WTC11 (cell line): ENCODE data around the gene RTCB.

ENCODE experiments used
- CREB1 ChIP-seq: sonication (generic); formaldehyde crosslinking; IDR thresholded peaks from 2 replicates; pipeline ENCODE4 v1.8.0; 2023; ENCODE audit warnings: mild to moderate bottlenecking, missing genetic modification reagents
- NFYB ChIP-seq: sonication (generic); formaldehyde crosslinking; conservative IDR thresholded peaks from 2 replicates; pipeline ENCODE4 v1.8.0; 2022; ENCODE audit warnings: low read depth, missing genetic modification reagents
- SMAD4 ChIP-seq: sonication (generic); formaldehyde crosslinking; IDR thresholded peaks from 2 replicates; pipeline ENCODE4 v1.8.0; 2022; ENCODE audit warnings: mild to moderate bottlenecking, missing genetic modification reagents
- TF ChIP-seq, protein P1 (sequence below): fragments of 200-600 bp; IDR thresholded peaks from 2 replicates; pipeline ENCODE4 v1.8.0; 2022; ENCODE audit warnings: antibody characterized with exemption
- TF ChIP-seq, protein P2 (sequence below): sonication (generic); formaldehyde crosslinking; IDR thresholded peaks from 2 replicates; pipeline ENCODE4 v1.8.0; 2022; ENCODE audit warnings: mild to moderate bottlenecking, missing genetic modification reagents
- TF ChIP-seq, protein P3 (sequence below): fragments of 250-450 bp; sonication (Bioruptor Pico); IDR thresholded peaks from 2 replicates; pipeline ENCODE4 v1.9.0; 2021; ENCODE audit warnings: mild to moderate bottlenecking
- TF ChIP-seq, protein P4 (sequence below): sonication (generic); formaldehyde crosslinking; conservative IDR thresholded peaks from 2 replicates; pipeline ENCODE4 v1.8.1; 2022; ENCODE audit warnings: mild to moderate bottlenecking, missing genetic modification reagents
- TF ChIP-seq, protein P5 (sequence below): sonication (generic); formaldehyde crosslinking; conservative IDR thresholded peaks from 2 replicates; pipeline ENCODE4 v1.8.1; 2023; ENCODE audit warnings: mild to moderate bottlenecking, low read depth, missing genetic modification reagents, moderate library complexity

DNA sequence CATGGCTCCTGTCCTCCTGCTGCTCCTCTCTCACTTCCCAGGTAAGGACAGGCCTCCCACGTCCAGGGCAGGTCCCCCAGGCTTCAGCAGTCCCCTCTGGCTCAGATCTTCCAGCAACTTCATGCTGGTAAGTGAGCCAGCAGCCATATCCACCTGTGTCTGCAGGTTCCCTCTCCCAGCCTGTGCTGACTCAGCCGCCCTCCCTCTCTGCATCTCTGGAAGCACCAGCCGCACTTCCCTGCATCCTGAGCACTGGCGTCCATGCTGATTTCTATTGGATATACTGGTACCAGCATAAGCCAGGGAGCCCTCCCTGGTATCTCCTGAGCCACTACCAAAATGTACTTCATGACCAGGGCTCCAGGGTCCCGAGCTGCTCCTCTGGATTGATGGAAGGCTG is 35.4 kb downstream of the RTCB start:
- TF ChIP-seq CREB1 (CRISPR knock-in tag): no peak
- TF ChIP-seq, protein P1, sequence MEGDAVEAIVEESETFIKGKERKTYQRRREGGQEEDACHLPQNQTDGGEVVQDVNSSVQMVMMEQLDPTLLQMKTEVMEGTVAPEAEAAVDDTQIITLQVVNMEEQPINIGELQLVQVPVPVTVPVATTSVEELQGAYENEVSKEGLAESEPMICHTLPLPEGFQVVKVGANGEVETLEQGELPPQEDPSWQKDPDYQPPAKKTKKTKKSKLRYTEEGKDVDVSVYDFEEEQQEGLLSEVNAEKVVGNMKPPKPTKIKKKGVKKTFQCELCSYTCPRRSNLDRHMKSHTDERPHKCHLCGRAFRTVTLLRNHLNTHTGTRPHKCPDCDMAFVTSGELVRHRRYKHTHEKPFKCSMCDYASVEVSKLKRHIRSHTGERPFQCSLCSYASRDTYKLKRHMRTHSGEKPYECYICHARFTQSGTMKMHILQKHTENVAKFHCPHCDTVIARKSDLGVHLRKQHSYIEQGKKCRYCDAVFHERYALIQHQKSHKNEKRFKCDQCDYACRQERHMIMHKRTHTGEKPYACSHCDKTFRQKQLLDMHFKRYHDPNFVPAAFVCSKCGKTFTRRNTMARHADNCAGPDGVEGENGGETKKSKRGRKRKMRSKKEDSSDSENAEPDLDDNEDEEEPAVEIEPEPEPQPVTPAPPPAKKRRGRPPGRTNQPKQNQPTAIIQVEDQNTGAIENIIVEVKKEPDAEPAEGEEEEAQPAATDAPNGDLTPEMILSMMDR: no peak
- no peak for TF ChIP-seq SMAD4
- TF ChIP-seq, protein P2, sequence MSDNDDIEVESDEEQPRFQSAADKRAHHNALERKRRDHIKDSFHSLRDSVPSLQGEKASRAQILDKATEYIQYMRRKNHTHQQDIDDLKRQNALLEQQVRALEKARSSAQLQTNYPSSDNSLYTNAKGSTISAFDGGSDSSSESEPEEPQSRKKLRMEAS (CRISPR knock-in tag): no peak
- TF ChIP-seq, protein P3, sequence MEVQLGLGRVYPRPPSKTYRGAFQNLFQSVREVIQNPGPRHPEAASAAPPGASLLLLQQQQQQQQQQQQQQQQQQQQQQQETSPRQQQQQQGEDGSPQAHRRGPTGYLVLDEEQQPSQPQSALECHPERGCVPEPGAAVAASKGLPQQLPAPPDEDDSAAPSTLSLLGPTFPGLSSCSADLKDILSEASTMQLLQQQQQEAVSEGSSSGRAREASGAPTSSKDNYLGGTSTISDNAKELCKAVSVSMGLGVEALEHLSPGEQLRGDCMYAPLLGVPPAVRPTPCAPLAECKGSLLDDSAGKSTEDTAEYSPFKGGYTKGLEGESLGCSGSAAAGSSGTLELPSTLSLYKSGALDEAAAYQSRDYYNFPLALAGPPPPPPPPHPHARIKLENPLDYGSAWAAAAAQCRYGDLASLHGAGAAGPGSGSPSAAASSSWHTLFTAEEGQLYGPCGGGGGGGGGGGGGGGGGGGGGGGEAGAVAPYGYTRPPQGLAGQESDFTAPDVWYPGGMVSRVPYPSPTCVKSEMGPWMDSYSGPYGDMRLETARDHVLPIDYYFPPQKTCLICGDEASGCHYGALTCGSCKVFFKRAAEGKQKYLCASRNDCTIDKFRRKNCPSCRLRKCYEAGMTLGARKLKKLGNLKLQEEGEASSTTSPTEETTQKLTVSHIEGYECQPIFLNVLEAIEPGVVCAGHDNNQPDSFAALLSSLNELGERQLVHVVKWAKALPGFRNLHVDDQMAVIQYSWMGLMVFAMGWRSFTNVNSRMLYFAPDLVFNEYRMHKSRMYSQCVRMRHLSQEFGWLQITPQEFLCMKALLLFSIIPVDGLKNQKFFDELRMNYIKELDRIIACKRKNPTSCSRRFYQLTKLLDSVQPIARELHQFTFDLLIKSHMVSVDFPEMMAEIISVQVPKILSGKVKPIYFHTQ (CRISPR knock-in tag): no peak
- TF ChIP-seq, protein P4, sequence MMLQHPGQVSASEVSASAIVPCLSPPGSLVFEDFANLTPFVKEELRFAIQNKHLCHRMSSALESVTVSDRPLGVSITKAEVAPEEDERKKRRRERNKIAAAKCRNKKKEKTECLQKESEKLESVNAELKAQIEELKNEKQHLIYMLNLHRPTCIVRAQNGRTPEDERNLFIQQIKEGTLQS: no peak
- TF ChIP-seq, protein P5, sequence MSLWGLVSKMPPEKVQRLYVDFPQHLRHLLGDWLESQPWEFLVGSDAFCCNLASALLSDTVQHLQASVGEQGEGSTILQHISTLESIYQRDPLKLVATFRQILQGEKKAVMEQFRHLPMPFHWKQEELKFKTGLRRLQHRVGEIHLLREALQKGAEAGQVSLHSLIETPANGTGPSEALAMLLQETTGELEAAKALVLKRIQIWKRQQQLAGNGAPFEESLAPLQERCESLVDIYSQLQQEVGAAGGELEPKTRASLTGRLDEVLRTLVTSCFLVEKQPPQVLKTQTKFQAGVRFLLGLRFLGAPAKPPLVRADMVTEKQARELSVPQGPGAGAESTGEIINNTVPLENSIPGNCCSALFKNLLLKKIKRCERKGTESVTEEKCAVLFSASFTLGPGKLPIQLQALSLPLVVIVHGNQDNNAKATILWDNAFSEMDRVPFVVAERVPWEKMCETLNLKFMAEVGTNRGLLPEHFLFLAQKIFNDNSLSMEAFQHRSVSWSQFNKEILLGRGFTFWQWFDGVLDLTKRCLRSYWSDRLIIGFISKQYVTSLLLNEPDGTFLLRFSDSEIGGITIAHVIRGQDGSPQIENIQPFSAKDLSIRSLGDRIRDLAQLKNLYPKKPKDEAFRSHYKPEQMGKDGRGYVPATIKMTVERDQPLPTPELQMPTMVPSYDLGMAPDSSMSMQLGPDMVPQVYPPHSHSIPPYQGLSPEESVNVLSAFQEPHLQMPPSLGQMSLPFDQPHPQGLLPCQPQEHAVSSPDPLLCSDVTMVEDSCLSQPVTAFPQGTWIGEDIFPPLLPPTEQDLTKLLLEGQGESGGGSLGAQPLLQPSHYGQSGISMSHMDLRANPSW: no peak
- no peak for TF ChIP-seq NFYB
